GM19452 (cell line): ENCODE measurements around the gene DESI2.
"Not testable (repeated sequence)": the region's sequence is repeated elsewhere in the genome, so short reads cannot be mapped to it uniquely, and the experiment has no call there.

ENCODE experiments used
- ATAC-seq: cut with Tn5 transposase; IDR thresholded peaks from one replicate; pipeline ENCODE4 v1.9.1; 2021; ENCODE audit not compliant: unreplicated experiment

The DESI2 gene

GRCh38 chr1:244654108-244655038 lies 1.4 kb downstream of the DESI2 start:
- no peak for ATAC-seq

- no peak for ATAC-seq
Observed at GRCh38 chr1:244655186-244655585, 2.3 kb downstream of the DESI2 start.

GRCh38 chr1:244657421-244657820 lies 4.5 kb downstream of the DESI2 start:
- ATAC-seq = no peak

- no peak for ATAC-seq
Observed at GRCh38 chr1:244659694-244660093, 6.8 kb downstream of the DESI2 start.

GRCh38 chr1:244660595-244660994 lies 7.7 kb downstream of the DESI2 start:
- no peak for ATAC-seq

- ATAC-seq = not testable (repeated sequence)
Observed at GRCh38 chr1:244661569-244662312, 8.8 kb downstream of the DESI2 start.

GRCh38 chr1:244662599-244662998 lies 9.7 kb downstream of the DESI2 start:
- no peak for ATAC-seq

GRCh38 chr1:244664353-244664752 lies 11.4 kb downstream of the DESI2 start:
- ATAC-seq = no peak

- ATAC-seq = peak; percentile 82
Observed at GRCh38 chr1:244665771-244666217, 12.9 kb downstream of the DESI2 start.

GRCh38 chr1:244666672-244667418 lies 13.9 kb downstream of the DESI2 start:
- not testable (repeated sequence) for ATAC-seq

- ATAC-seq = no peak
Observed at GRCh38 chr1:244667797-244668196, 14.9 kb downstream of the DESI2 start.

- ATAC-seq = no peak
Observed at GRCh38 chr1:244672946-244673682, 20.2 kb downstream of the DESI2 start.

- no peak for ATAC-seq
Observed at GRCh38 chr1:244674446-244674845, 21.5 kb downstream of the DESI2 start.

GRCh38 chr1:244675167-244675566 lies 22.2 kb downstream of the DESI2 start:
- no peak for ATAC-seq

GRCh38 chr1:244678697-244679096 lies 25.8 kb downstream of the DESI2 start:
- ATAC-seq = no peak

- no peak for ATAC-seq
Observed at GRCh38 chr1:244680667-244681066, 27.7 kb downstream of the DESI2 start.

- not testable (repeated sequence) for ATAC-seq
Observed at GRCh38 chr1:244682087-244682486, 29.2 kb downstream of the DESI2 start.

- ATAC-seq = no peak
Observed at GRCh38 chr1:244695937-244696336, 43.0 kb downstream of the DESI2 start.

GRCh38 chr1:244699741-244700140 lies 46.8 kb downstream of the DESI2 start:
- ATAC-seq = no peak

- no peak for ATAC-seq
Observed at GRCh38 chr1:244700808-244701207, 47.9 kb downstream of the DESI2 start.
